C4-2B (cell line): Measurements from ENCODE around the gene SIAH3.
"Not testable (repeated sequence)": the region's sequence is repeated elsewhere in the genome, so short reads cannot be mapped to it uniquely, and the experiment has no call there.

Source experiments
- H3K27ac ChIP-seq: fragments of 450-650 bp; 2 replicates; pipeline ENCODE4 v1.5.1; 2017
- CTCF ChIP-seq: fragments of 450-650 bp; conservative IDR thresholded peaks from 2 replicates; pipeline ENCODE4 v1.5.1; 2017; ENCODE audit warnings: mild to moderate bottlenecking
- ZFX ChIP-seq: fragments of 450-650 bp; IDR thresholded peaks from 2 replicates; pipeline ENCODE4 v1.6.1; 2017

Gene SIAH3

GRCh38 chr13:45770886-45771285 is 80.7 kb downstream of the SIAH3 start:
- TF ChIP-seq ZFX (no peak), CTCF (no peak)
- H3K27ac ChIP-seq, result no peak overlapping the region

- TF ChIP-seq ZFX (no peak), CTCF (no peak)
- H3K27ac ChIP-seq, result no peak overlapping the region
These were observed 82.7 kb downstream of the SIAH3 start for GRCh38 chr13:45768656-45769479.

GRCh38 chr13:45765464-45765863 is 86.1 kb downstream of the SIAH3 start:
- no peak overlapping the region for H3K27ac ChIP-seq
- TF ChIP-seq CTCF, result no peak
- no peak for TF ChIP-seq ZFX

- no peak overlapping the region for H3K27ac ChIP-seq
These were observed 88.1 kb downstream of the SIAH3 start for GRCh38 chr13:45763419-45763818.

GRCh38 chr13:45757589-45757988 is 94.0 kb downstream of the SIAH3 start:
- not testable (repeated sequence) for H3K27ac ChIP-seq

More at GRCh38 chr13:45763419-45763818, 88.1 kb downstream of the SIAH3 start:
- TF ChIP-seq ZFX, result no peak
- no peak for TF ChIP-seq CTCF

GRCh38 chr13:45756498-45756897 is 95.1 kb downstream of the SIAH3 start:
- not testable (repeated sequence) for H3K27ac ChIP-seq

- H3K27ac ChIP-seq, result no peak overlapping the region
- TF ChIP-seq ZFX (no peak), CTCF (no peak)
These were observed 99.0 kb downstream of the SIAH3 start for GRCh38 chr13:45752510-45752909.

- H3K27ac ChIP-seq, result no peak overlapping the region
- no peak for TF ChIP-seq CTCF
- no peak for TF ChIP-seq ZFX
These were observed 99.7 kb downstream of the SIAH3 start for GRCh38 chr13:45751885-45752284.
